Measurements from ENCODE around the gene E2F2.

- TF ChIP-seq CTCF (IDR thresholded peaks at IDR 0.05; ENCODE audit: insufficient read depth, low read length, poor library complexity, severe bottlenecking): no peak
- TF ChIP-seq EZH2phosphoT487 (conservative IDR thresholded peaks at IDR 0.05; ENCODE audit: low read length): no peak
Measured at GRCh38 chr1:23548704-23549143, 17.7 kb upstream of the E2F2 start.

All from SU-DHL-6 (cell line).